ENCODE data around the gene SCARB1.

Gene SCARB1

DNA sequence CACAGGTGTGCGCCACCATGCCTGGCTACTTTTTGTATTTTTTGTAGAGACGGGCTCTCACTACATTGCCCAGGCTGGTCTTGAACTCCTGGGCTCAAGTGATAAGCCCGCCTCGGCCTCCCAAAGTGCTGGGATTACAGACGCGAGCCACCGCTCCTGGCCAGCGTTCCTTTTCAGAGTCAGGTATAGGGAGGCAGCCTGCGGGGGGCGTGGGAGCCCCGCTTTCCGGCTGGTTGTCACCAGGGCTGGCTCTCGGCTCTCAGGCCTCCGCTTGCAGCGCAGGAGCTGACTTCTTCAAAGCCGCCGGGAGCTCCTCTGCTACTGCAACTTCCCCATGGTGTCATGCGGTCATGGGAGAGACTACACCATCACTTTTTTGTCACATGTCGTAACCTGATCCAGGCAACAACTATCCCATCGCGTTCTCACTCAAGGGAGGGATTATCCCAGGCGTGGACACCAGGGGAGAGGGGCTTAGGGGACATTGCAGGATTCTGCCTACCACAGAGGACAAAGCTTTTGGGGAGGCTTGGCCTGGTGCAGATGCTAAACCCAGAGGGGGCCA is 129.4 kb downstream of the SCARB1 start:
- DNase-seq (ENCODE audit: low spot score): no peak
- no peak for FAIRE-seq

DNA sequence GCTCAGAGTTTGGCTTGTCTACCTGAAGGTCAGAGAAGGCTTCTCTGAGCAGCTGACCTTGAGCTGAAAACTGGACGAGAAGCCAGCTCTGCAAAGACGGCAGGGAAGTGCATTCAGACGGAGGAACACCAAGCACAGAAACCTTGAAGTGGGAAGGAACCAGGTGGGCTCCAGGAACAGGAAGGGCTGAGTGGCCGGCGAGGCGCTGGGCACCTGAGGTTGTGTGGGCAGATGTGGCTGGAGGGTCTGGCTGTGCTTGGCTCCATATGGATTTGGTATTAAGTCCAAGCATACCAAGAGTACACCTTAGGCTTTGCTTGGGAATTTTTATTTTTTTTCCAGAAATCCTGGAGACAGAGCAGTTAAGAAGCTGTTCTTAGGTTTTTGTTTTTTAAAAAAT is 130.6 kb downstream of the SCARB1 start:
- FAIRE-seq (no peak), DNase-seq (ENCODE audit: low spot score) (no peak)

DNA sequence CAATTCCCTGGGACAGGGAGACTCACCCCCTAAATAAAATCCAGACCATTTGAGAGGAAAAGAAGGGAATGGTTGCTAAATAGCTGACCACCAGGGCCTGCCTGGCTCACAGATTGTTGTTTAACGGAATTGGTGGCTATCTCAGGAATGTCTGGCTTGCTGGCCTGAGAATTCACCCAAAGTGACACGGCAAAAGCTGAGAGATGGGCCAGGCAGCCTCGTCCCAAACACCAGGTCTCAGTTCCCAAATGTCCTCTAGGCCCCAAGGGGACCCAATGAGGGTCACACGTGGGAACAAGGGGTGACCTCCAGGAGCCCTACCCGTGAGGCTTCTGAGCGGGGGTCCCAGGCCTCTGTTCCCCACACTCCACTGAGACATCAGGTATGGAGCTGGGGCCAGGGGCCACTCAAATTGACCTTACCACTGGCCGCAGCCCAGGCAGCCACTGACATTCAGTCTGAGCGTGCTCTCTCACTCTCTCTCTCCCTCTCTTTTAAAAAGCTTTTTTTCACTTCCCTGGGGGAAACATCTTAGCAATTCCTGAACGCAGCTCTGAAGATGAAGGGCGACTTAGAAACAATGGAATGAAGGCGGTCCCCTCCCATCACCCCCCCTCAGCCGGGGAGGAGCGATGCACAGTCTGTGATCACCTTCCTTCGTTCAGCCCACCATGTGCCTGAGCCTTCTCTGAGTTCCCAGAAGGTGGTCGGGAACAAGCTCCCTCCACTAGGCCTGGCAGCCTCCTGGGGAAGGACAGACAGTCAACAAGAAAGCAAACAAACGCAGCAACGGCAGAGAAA is 131.2 kb downstream of the SCARB1 start:
- no peak for FAIRE-seq
- DNase-seq (ENCODE audit: low spot score): no peak

DNA sequence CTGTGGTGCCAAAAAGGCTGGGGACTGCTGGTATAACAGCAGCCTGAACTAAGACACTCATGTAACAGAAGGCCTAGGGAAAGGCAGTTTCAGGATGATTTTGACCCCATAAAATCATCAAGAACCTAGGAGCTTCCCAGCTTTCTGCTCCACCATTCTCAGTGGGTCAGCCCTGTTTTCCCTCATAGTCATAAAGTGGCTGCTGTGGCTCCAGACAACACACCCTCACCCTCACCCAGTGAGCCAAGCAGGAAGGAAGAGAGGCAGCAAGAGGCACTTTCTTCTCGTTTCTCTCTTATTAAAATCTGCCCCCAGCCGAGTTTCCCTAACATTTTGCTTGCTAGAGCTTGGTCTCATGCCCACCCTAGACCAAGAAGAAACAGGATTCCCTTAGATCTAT is 131.8 kb downstream of the SCARB1 start:
- FAIRE-seq: no peak

DNA sequence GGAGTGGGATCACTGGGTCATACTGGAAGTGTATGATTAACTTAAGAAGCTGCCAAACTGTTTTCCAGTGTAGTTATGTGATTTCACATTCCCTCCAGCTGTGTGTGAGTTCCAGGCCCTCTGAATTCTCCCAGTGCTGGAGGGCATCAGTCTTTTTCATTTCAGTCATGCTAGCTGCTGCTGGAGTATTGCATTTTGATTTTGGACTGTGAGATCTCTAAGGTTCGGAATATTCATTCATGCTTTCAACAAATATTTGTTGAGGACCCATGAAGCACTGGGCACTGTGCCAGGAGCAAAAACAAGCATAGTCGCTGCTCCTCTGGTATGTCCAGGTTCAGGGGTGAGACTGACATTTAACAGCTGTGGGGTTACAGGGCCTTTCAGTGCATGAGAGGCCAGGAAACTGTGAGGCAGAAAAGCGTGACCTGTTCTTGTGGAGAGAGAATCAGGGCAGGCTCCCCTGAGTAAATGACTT is 133.2 kb downstream of the SCARB1 start:
- FAIRE-seq: no peak
- DNase-seq (ENCODE audit: low spot score): no peak

More for the DNA sequence above, 131.8 kb downstream of the SCARB1 start:
- DNase-seq (ENCODE audit: low spot score): no peak

DNA sequence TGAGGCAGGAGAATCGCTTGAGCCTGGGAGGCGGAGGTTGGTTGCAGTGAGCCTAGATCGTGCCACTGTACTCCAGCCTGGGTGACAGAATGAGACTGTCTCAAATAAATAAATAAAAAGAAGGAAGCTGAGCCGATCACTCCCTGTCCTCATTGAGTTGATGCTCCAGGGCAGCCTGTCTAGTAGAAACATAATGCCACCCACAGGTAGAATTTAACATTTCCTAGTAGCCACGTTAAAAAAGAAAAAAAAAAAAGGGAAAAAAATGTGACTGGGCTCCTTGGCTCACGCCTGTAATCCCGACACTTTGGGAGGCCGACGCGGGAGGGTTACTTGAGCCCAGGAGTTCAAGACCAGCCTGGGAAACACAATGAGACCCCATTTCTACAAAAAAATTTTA is 135.7 kb downstream of the SCARB1 start:
- FAIRE-seq: no peak
- DNase-seq (ENCODE audit: low spot score): no peak

DNA sequence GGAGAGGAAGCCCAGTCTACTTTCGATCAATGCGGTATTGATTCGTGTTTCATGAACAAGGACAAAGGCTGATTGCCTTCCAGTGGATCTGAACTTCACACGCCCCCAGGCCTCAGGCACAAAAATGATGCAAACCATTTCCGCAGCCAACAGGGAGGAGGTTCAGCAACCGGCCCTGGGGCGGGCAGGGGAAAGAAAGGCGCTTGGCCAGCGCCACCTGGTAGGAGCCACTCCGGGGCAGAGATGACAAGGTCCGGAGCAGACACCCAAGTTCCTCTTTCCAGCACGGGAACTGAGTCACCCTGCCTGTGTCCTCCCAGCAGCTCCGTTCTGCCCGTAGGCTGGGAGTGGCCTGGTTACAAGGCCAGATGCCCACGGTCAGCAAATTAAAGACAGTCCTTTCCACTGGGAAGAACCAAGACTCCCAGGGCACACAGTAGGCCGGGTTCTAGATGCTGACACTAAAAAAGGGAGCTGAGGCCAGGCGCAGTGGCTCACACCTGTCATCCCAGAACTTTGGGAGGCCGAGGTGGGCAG is 136.3 kb downstream of the SCARB1 start:
- no peak for DNase-seq (ENCODE audit: low spot score)
- FAIRE-seq: no peak

All from urothelium cell line (cell line).